Epithelial cell of proximal tubule (primary cell): ENCODE results near the gene TM4SF5. TPM values are rescaled to one million over a fixed set of nuclear protein-coding genes. Genes with fewer than 3 reads are reported as not detected.
A peak's percentile ranks its signal among the peaks of the same experiment; 100 is the strongest.

ENCODE experiments used
- DNase-seq: peaks from one replicate; pipeline ENCODE4 v3.0.0-alpha.2; 2011; ENCODE audit warnings: low read depth
- H3K4me3 ChIP-seq: 2 replicates; pipeline ENCODE4 v1.5.1; 2011; ENCODE audit warnings: low read depth, mild to moderate bottlenecking, low read length
- total RNA-seq: library from RNA; depleted of rRNA; stranded (reverse); fragments of >200 nt; gene quantifications from 2 replicates; pipeline ENCODE4 v1.2.3, GENCODE V29; 2015
- TF ChIP-seq, protein P1 (sequence below): conservative IDR thresholded peaks from 2 replicates; pipeline ENCODE4 v1.5.1; 2012; ENCODE audit warnings: low read depth, mild to moderate bottlenecking, low read length

TM4SF5 gene
- not detected in 2 replicates for total RNA-seq

- TF ChIP-seq, protein P1, sequence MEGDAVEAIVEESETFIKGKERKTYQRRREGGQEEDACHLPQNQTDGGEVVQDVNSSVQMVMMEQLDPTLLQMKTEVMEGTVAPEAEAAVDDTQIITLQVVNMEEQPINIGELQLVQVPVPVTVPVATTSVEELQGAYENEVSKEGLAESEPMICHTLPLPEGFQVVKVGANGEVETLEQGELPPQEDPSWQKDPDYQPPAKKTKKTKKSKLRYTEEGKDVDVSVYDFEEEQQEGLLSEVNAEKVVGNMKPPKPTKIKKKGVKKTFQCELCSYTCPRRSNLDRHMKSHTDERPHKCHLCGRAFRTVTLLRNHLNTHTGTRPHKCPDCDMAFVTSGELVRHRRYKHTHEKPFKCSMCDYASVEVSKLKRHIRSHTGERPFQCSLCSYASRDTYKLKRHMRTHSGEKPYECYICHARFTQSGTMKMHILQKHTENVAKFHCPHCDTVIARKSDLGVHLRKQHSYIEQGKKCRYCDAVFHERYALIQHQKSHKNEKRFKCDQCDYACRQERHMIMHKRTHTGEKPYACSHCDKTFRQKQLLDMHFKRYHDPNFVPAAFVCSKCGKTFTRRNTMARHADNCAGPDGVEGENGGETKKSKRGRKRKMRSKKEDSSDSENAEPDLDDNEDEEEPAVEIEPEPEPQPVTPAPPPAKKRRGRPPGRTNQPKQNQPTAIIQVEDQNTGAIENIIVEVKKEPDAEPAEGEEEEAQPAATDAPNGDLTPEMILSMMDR: no peak
- no peak for DNase-seq
- H3K4me3 ChIP-seq: no peak within 1 kb of the TSS
Observed at GRCh38 chr17:4771519-4772234, at the start of gene TM4SF5. Gene TM4SF5, plus strand, starts transcription at chr17:4771886. Its CDS starts 37 bp downstream, at chr17:4771923.

GRCh38 chr17:4722678-4723240 lies 48.9 kb upstream of the TM4SF5 start:
- TF ChIP-seq, protein P1: no peak
- no peak overlapping the region for H3K4me3 ChIP-seq
- no peak for DNase-seq

DNA sequence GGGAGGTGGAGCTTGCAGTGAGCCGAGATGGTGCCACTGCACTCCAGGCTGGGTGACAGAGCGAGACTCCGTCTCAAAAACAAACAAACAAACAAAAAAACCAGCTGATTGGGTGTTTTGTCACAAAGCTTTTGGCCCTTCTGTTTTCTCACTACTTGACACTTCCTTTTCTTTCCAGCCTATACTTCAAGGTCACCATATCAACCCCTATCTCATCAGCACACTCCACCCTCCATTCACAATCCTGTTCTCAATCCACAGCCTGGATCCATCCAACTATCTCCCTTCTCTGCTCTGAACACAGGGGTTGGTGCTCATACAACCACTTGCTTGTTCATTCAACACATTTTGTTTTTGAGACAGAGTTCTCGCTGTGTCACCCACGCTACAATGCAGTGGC lies 47.0 kb upstream of the TM4SF5 start:
- H3K4me3 ChIP-seq: no peak overlapping the region
- TF ChIP-seq, protein P1: no peak
- DNase-seq: no peak

DNA sequence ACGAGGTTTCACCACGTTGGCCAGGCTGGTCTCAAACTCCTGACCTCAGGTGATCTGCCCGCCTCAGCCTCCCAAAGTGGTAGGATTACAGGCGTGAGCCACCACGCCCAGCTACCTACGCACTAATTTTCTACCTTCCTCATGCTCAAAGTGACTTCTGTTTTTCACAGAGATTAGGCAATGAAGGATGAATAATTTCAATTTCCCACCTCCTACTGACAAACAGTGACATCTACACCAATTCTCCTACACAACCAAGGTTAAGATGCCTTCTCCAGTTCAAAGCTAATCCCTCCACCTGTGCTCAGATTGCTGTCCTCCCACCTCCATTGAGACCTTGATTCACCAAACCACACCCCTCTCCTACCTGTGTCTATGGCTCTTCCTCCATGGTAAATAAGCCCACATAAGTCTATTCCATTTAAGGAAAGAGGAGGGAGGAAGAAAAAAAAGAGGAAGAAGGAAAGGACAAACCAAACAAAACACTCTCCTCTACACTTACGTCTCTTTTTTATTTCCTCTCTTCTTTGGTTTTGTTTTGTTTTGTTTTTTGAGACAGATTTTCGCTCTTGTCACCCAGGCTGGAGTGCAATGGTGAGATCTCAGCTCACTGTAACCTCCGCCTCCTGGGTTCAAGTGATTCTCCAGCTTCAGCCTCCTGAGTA lies 45.9 kb upstream of the TM4SF5 start:
- TF ChIP-seq, protein P1: no peak
- H3K4me3 ChIP-seq: no peak overlapping the region
- DNase-seq: no peak

GRCh38 chr17:4728124-4728523 lies 43.6 kb upstream of the TM4SF5 start:
- no peak overlapping the region for H3K4me3 ChIP-seq
- TF ChIP-seq, protein P1: no peak
- DNase-seq: no peak

- H3K4me3 ChIP-seq: no peak overlapping the region
- TF ChIP-seq, protein P1: peak; percentile 23
- DNase-seq: no peak
Observed at GRCh38 chr17:4733073-4733531, 38.6 kb upstream of the TM4SF5 start.
